Measurements from ENCODE around the gene ZIC5. TPM values are rescaled to one million over a fixed set of nuclear protein-coding genes. Genes with fewer than 3 reads are reported as not detected.

ZIC5 gene
- total and polyA plus RNA-seq, 2 of the 13 experiments (the other 11 are each of a cell fraction or from before 2014, with no cell fraction given) = 0.02 to 0.07 TPM

DNA sequence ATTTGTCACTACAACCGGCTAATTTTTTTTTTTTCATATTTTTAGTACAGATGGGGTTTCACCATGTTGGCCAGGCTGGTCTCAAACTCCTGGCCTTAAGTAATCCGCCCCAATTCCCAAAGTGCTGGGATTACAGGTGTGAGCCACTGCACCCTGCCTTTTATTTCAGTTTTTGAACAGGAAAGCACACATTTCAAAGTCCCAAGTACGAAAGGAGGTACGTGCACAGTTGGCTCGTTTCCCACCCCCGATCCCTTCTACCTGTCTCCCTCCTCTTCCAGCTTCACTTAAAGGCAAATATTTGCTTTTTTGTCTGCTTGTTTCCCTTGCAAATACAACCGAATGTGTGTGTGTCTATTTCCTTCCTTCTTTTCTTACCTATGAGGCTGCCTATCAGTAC lies 30.5 kb downstream of the ZIC5 start (continued):
- TF ChIP-seq, protein P1, sequence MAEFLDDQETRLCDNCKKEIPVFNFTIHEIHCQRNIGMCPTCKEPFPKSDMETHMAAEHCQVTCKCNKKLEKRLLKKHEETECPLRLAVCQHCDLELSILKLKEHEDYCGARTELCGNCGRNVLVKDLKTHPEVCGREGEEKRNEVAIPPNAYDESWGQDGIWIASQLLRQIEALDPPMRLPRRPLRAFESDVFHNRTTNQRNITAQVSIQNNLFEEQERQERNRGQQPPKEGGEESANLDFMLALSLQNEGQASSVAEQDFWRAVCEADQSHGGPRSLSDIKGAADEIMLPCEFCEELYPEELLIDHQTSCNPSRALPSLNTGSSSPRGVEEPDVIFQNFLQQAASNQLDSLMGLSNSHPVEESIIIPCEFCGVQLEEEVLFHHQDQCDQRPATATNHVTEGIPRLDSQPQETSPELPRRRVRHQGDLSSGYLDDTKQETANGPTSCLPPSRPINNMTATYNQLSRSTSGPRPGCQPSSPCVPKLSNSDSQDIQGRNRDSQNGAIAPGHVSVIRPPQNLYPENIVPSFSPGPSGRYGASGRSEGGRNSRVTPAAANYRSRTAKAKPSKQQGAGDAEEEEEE (CRISPR knock-in tag; IDR thresholded peaks at IDR 0.05; ENCODE audit: borderline replicate concordance) = no peak
- TF ChIP-seq IKZF1 (IDR thresholded peaks at IDR 0.05) = no peak
- TF ChIP-seq NFE2 (CRISPR knock-in tag; IDR thresholded peaks at IDR 0.05) = no peak
- no peak for TF ChIP-seq ZNF3 (CRISPR knock-in tag; IDR thresholded peaks at IDR 0.05)
- TF ChIP-seq SRSF9 (IDR thresholded peaks at IDR 0.05; ENCODE audit: borderline replicate concordance, insufficient read depth, low read depth, low read length, poor library complexity, severe bottlenecking) = no peak
- TF ChIP-seq, protein P2, sequence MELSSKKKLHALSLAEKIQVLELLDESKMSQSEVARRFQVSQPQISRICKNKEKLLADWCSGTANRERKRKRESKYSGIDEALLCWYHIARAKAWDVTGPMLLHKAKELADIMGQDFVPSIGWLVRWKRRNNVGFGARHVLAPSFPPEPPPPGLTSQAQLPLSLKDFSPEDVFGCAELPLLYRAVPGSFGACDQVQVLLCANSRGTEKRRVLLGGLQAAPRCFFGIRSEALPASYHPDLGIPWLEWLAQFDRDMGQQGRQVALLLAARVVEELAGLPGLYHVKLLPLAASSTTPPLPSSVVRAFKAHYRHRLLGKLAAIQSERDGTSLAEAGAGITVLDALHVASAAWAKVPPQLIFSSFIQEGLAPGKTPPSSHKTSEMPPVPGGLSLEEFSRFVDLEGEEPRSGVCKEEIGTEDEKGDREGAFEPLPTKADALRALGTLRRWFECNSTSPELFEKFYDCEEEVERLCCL (CRISPR knock-in tag; IDR thresholded peaks at IDR 0.05; ENCODE audit: borderline replicate concordance) = peak; percentile 26; the same call in 1 of the 2 replicates
- TF ChIP-seq, protein P3, sequence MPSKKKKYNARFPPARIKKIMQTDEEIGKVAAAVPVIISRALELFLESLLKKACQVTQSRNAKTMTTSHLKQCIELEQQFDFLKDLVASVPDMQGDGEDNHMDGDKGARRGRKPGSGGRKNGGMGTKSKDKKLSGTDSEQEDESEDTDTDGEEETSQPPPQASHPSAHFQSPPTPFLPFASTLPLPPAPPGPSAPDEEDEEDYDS (CRISPR knock-in tag; IDR thresholded peaks at IDR 0.05) = peak; percentile 48; the same call in 1 of the 2 replicates
- TF ChIP-seq NFE2L2 (IDR thresholded peaks at IDR 0.05; ENCODE audit: low read length) = no peak
- TF ChIP-seq, protein P4, sequence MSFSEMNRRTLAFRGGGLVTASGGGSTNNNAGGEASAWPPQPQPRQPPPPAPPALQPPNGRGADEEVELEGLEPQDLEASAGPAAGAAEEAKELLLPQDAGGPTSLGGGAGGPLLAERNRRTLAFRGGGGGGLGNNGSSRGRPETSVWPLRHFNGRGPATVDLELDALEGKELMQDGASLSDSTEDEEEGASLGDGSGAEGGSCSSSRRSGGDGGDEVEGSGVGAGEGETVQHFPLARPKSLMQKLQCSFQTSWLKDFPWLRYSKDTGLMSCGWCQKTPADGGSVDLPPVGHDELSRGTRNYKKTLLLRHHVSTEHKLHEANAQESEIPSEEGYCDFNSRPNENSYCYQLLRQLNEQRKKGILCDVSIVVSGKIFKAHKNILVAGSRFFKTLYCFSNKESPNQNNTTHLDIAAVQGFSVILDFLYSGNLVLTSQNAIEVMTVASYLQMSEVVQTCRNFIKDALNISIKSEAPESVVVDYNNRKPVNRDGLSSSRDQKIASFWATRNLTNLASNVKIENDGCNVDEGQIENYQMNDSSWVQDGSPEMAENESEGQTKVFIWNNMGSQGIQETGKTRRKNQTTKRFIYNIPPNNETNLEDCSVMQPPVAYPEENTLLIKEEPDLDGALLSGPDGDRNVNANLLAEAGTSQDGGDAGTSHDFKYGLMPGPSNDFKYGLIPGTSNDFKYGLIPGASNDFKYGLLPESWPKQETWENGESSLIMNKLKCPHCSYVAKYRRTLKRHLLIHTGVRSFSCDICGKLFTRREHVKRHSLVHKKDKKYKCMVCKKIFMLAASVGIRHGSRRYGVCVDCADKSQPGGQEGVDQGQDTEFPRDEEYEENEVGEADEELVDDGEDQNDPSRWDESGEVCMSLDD (CRISPR knock-in tag; IDR thresholded peaks at IDR 0.05; ENCODE audit: borderline replicate concordance) = no peak
- no peak for TF ChIP-seq IRX3 (CRISPR knock-in tag; IDR thresholded peaks at IDR 0.05; ENCODE audit: borderline replicate concordance, low read depth)
- peak; percentile 87; the same call in 1 of the 2 replicates for TF ChIP-seq ZBTB20 (CRISPR knock-in tag; IDR thresholded peaks at IDR 0.05; ENCODE audit: borderline replicate concordance, low read depth)
- TF ChIP-seq, protein P5, sequence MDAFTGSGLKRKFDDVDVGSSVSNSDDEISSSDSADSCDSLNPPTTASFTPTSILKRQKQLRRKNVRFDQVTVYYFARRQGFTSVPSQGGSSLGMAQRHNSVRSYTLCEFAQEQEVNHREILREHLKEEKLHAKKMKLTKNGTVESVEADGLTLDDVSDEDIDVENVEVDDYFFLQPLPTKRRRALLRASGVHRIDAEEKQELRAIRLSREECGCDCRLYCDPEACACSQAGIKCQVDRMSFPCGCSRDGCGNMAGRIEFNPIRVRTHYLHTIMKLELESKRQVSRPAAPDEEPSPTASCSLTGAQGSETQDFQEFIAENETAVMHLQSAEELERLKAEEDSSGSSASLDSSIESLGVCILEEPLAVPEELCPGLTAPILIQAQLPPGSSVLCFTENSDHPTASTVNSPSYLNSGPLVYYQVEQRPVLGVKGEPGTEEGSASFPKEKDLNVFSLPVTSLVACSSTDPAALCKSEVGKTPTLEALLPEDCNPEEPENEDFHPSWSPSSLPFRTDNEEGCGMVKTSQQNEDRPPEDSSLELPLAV (CRISPR knock-in tag; conservative IDR thresholded peaks at IDR 0.05; ENCODE audit: low read depth) = no peak
- TF ChIP-seq ZNF790 (CRISPR knock-in tag; IDR thresholded peaks at IDR 0.05; ENCODE audit: borderline replicate concordance) = no peak
- TF ChIP-seq, protein P6, sequence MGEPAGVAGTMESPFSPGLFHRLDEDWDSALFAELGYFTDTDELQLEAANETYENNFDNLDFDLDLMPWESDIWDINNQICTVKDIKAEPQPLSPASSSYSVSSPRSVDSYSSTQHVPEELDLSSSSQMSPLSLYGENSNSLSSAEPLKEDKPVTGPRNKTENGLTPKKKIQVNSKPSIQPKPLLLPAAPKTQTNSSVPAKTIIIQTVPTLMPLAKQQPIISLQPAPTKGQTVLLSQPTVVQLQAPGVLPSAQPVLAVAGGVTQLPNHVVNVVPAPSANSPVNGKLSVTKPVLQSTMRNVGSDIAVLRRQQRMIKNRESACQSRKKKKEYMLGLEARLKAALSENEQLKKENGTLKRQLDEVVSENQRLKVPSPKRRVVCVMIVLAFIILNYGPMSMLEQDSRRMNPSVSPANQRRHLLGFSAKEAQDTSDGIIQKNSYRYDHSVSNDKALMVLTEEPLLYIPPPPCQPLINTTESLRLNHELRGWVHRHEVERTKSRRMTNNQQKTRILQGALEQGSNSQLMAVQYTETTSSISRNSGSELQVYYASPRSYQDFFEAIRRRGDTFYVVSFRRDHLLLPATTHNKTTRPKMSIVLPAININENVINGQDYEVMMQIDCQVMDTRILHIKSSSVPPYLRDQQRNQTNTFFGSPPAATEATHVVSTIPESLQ (CRISPR knock-in tag; conservative IDR thresholded peaks at IDR 0.05) = 0 out of 2 replicates have a peak, but pooled peaks have one; percentile 74
- no peak for TF ChIP-seq WIZ (CRISPR knock-in tag; IDR thresholded peaks at IDR 0.05)
- no peak for TF ChIP-seq CHD2 (IDR thresholded peaks at IDR 0.05; ENCODE audit: low read depth, low read length)
- no peak for TF ChIP-seq SMAD9 (CRISPR knock-in tag; IDR thresholded peaks at IDR 0.05)
- TF ChIP-seq TCF7L2 (IDR thresholded peaks at IDR 0.05; ENCODE audit: low read depth, low read length) = no peak
- no peak for TF ChIP-seq SRY (CRISPR knock-in tag; IDR thresholded peaks at IDR 0.05)
- TF ChIP-seq ZNF136 (CRISPR knock-in tag; IDR thresholded peaks at IDR 0.05; ENCODE audit: low read depth) = no peak
- no peak for TF ChIP-seq ZNF7 (CRISPR knock-in tag; IDR thresholded peaks at IDR 0.05)
